Measurements from ENCODE around the gene KRT27.

KRT27 gene

GRCh38 chr17:40816569-40816968 lies 34.2 kb upstream of the KRT27 start:
- TF ChIP-seq CTCF (IDR thresholded peaks at IDR 0.05) = no peak

- TF ChIP-seq CTCF (IDR thresholded peaks at IDR 0.05) = no peak
These were observed 33.0 kb upstream of the KRT27 start for GRCh38 chr17:40815381-40815780.

- TF ChIP-seq CTCF (IDR thresholded peaks at IDR 0.05) = no peak
These were observed 31.5 kb upstream of the KRT27 start for GRCh38 chr17:40813804-40814203.

GRCh38 chr17:40812639-40813038 lies 30.3 kb upstream of the KRT27 start:
- no peak for TF ChIP-seq CTCF (IDR thresholded peaks at IDR 0.05)

- TF ChIP-seq CTCF (IDR thresholded peaks at IDR 0.05) = no peak
These were observed 28.1 kb upstream of the KRT27 start for GRCh38 chr17:40810494-40810893.

- TF ChIP-seq CTCF (IDR thresholded peaks at IDR 0.05) = no peak
These were observed 27.5 kb upstream of the KRT27 start for GRCh38 chr17:40809721-40810421.

GRCh38 chr17:40806131-40806530 lies 23.8 kb upstream of the KRT27 start:
- no peak for TF ChIP-seq CTCF (IDR thresholded peaks at IDR 0.05)

- TF ChIP-seq CTCF (IDR thresholded peaks at IDR 0.05) = peak; percentile 92
These were observed 21.3 kb upstream of the KRT27 start for GRCh38 chr17:40803617-40804082.

Measured in LNCAP (cell line).